Astrocyte of the cerebellum (primary cell): ENCODE measurements around the gene FOXP4.
"Not testable (repeated sequence)": the region's sequence is repeated elsewhere in the genome, so short reads cannot be mapped to it uniquely, and the experiment has no call there.

Experiments
- DNase-seq: peaks from one replicate; pipeline ENCODE4 v3.0.0-alpha.2; 2011; ENCODE audit warnings: low read depth
- H3K4me3 ChIP-seq: 2 replicates; pipeline ENCODE4 v1.5.1; 2011; ENCODE audit warnings: mild to moderate bottlenecking, low read depth, low read length, moderate library complexity
- CTCF ChIP-seq: IDR thresholded peaks from 2 replicates; pipeline ENCODE4 v1.5.1; 2012; ENCODE audit warnings: low read length, low read depth, moderate library complexity, mild to moderate bottlenecking; ENCODE audit errors: missing control alignments
- in situ Hi-C: cut with HindIII; loops from 2 replicates; pipeline ENCODE4 v1.10.0; 2017; ENCODE audit warnings: low sequenced_read_pairs

The FOXP4 gene

GRCh38 chr6:41608443-41609151, 62.4 kb downstream of the FOXP4 start:
- H3K4me3 ChIP-seq: no peak overlapping the region
- TF ChIP-seq CTCF: no peak
- DNase-seq: no peak
- in situ Hi-C loops: no loop called here

GRCh38 chr6:41614715-41615114, 68.5 kb downstream of the FOXP4 start:
- in situ Hi-C loops: no loop called here
- H3K4me3 ChIP-seq: no peak overlapping the region
- no peak for TF ChIP-seq CTCF
- DNase-seq: no peak

- in situ Hi-C loops: no loop called here
- no peak overlapping the region for H3K4me3 ChIP-seq
- DNase-seq: no peak
- no peak for TF ChIP-seq CTCF
Measured at GRCh38 chr6:41615311-41615710, 69.1 kb downstream of the FOXP4 start.

GRCh38 chr6:41618598-41618997, 72.4 kb downstream of the FOXP4 start:
- no peak for DNase-seq
- no peak overlapping the region for H3K4me3 ChIP-seq
- no peak for TF ChIP-seq CTCF
- in situ Hi-C loops: no loop called here

GRCh38 chr6:41619193-41619592, 73.0 kb downstream of the FOXP4 start:
- in situ Hi-C loops, DNase-seq, H3K4me3 ChIP-seq: not testable (repeated sequence)

- no peak overlapping the region for H3K4me3 ChIP-seq
- DNase-seq: no peak
- TF ChIP-seq CTCF: no peak
- in situ Hi-C loops: no loop called here
Measured at GRCh38 chr6:41621367-41621766, 75.2 kb downstream of the FOXP4 start.

GRCh38 chr6:41621802-41622201, 75.6 kb downstream of the FOXP4 start:
- no peak overlapping the region for H3K4me3 ChIP-seq
- no peak for TF ChIP-seq CTCF
- DNase-seq: no peak
- in situ Hi-C loops: no loop called here
